Prostate gland (tissue), 2 donors: ENCODE measurements around the gene THEM5. TPM values are rescaled to one million over a fixed set of nuclear protein-coding genes. Genes with fewer than 3 reads are reported as not detected.

ENCODE experiments used
- DNase-seq: peaks from one replicate; pipeline ENCODE4 v3.0.0-alpha.2; 2019; ENCODE audit warnings: low spot score
- H3K27ac ChIP-seq, 2 donors: fragments of 200-600 bp; sonication (generic); 2 replicates each; pipeline ENCODE4 v1.5.1; 2017 to 2019
- H3K27me3 ChIP-seq: fragments of 200-600 bp; sonication (generic); replicated peaks from 2 replicates; pipeline ENCODE4 v1.5.1; 2019; ENCODE audit not compliant: insufficient read depth
- H3K36me3 ChIP-seq, 2 donors: fragments of 200-600 bp; sonication (generic); 1 replicate in 1 of 2; 2 replicates in 1 of 2; pipeline versions ENCODE4 v1.5.1 to v1.8.1; 2017 to 2019
- H3K4me1 ChIP-seq: fragments of 200-600 bp; sonication (generic); replicated peaks from 2 replicates; pipeline ENCODE4 v1.5.1; 2019
- H3K4me3 ChIP-seq, 2 donors: fragments of 200-600 bp; sonication (generic); 2 replicates each; pipeline ENCODE4 v1.5.1; 2017 to 2019
- H3K9me3 ChIP-seq: fragments of 200-600 bp; sonication (generic); 2 replicates; pipeline ENCODE4 v1.5.1; 2017
- POLR2A ChIP-seq: fragments of 450-650 bp; IDR thresholded peaks from one replicate; pipeline ENCODE4 v1.6.1; 2016; ENCODE audit warnings: antibody characterized with exemption, mild to moderate bottlenecking
- POLR2AphosphoS5 ChIP-seq: sonication (generic); formaldehyde crosslinking; IDR thresholded peaks from one replicate; pipeline ENCODE4 v1.6.1; 2017; ENCODE audit warnings: antibody characterized with exemption
- WGBS: methylation state at CpG from one replicate; pipeline ENCODE4 v1.1.5; 2018; 5-methylcytosine and 5-hydroxymethylcytosine counted together
- intact Hi-C: fragments of 100-400 bp; cut with DNase I; formaldehyde crosslinking; loops from one replicate; pipeline ENCODE4 v1.14.2; 2022
- total RNA-seq, 2 donors: library from RNA; depleted of rRNA; stranded (reverse); fragments of >200 nt; gene quantifications; one replicate each; pipeline ENCODE4 v1.1.0, GENCODE V29; 2016
- TF ChIP-seq, protein P1 (sequence below), 4 experiments: fragments of 200-600 bp in 2 of 4; fragments of 450-650 bp in 2 of 4; sonication (generic) in 2 of 4; IDR thresholded peaks; 1 replicate in 3 of 4; 2 replicates in 1 of 4; pipeline ENCODE4 v1.5.1; 2016 to 2019; ENCODE audit warnings: antibody characterized with exemption in 4 of 4, mild to moderate bottlenecking in 2 of 4, moderate library complexity in 2 of 4

Gene THEM5
- total RNA-seq, 2 donors from 2014 or later: not detected

- intact Hi-C loops: no loop called here
- H3K27me3 ChIP-seq: no peaks in the 10 kb centered on the region
- no peak for DNase-seq
- H3K4me1 ChIP-seq: peaks cover 11% of the 10 kb centered on the region
- TF ChIP-seq, protein P1, sequence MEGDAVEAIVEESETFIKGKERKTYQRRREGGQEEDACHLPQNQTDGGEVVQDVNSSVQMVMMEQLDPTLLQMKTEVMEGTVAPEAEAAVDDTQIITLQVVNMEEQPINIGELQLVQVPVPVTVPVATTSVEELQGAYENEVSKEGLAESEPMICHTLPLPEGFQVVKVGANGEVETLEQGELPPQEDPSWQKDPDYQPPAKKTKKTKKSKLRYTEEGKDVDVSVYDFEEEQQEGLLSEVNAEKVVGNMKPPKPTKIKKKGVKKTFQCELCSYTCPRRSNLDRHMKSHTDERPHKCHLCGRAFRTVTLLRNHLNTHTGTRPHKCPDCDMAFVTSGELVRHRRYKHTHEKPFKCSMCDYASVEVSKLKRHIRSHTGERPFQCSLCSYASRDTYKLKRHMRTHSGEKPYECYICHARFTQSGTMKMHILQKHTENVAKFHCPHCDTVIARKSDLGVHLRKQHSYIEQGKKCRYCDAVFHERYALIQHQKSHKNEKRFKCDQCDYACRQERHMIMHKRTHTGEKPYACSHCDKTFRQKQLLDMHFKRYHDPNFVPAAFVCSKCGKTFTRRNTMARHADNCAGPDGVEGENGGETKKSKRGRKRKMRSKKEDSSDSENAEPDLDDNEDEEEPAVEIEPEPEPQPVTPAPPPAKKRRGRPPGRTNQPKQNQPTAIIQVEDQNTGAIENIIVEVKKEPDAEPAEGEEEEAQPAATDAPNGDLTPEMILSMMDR (IDR thresholded peaks at IDR 0.05): no peak
- TF ChIP-seq POLR2A (no peak), POLR2AphosphoS5 (no peak)
- 64% methylated on average over 9 of the region's 9 CpGs for WGBS
- H3K4me3 ChIP-seq: no peak overlapping the region
- no peaks in the 10 kb centered on the region for H3K36me3 ChIP-seq
- no peak overlapping the region for H3K27ac ChIP-seq
- no peaks in the 10 kb centered on the region for H3K9me3 ChIP-seq
Observed at GRCh38 chr1:151825204-151825603, 28.3 kb downstream of the THEM5 start.

DNA sequence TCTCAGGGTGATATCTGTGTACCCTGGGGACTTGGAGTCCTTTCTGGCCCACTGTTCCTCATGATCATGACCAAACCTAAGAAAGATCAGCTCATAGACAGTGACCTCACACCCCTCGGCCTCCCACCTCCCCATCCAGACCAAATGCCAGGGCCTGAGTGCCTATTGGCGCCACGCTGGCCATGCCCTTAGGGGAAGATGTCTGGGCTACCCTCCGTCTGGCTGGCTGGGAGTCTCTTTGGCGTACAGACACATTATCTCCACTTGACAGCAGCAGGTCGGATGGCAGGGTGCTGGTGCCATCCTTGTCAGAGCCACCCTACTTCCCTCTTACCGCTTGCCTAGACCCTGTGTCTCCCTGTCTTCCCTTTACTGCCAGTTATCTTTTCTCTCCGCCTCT, 30.3 kb downstream of the THEM5 start:
- 86% methylated on average over 8 of the region's 8 CpGs for WGBS

DNA sequence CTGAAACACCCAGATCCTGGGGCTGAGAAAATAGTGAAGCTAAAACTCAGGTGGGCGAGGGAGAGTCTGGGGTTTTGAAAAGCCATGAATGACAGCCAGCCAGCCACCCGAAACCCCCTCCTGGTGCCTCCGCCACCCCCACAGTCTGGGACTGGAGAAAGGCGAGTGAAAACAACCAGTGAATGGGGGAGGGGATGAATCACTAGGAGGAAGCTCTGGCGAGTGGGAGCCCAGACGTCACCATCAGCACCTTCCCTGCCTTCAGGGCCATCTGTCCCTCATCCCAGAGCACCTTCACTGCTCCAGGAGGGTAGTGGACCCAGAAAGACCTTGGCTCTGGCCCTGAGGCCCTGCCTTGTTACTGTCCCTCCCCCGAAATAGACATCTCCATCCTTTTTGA, 31.1 kb downstream of the THEM5 start:
- Histone ChIP-seq H3K4me3 (no peak overlapping the region), H3K4me1 (no peaks in the 10 kb centered on the region), H3K27me3 (no peaks in the 10 kb centered on the region), H3K36me3 (no peaks in the 10 kb centered on the region), H3K27ac (no peak overlapping the region), H3K9me3 (no peaks in the 10 kb centered on the region)
- TF ChIP-seq POLR2A: no peak
- TF ChIP-seq, protein P1 (IDR thresholded peaks at IDR 0.05): no peak
- TF ChIP-seq POLR2AphosphoS5: no peak
- no peak for DNase-seq
- WGBS: 79% methylated on average over 7 of the region's 7 CpGs
- intact Hi-C loops: no loop called here

More for the DNA sequence above, 30.3 kb downstream of the THEM5 start:
- H3K36me3 ChIP-seq: no peaks in the 10 kb centered on the region
- TF ChIP-seq, protein P1 (IDR thresholded peaks at IDR 0.05): no peak
- TF ChIP-seq POLR2AphosphoS5 (no peak), POLR2A (no peak)
- peaks cover 1% of the 10 kb centered on the region for H3K4me1 ChIP-seq
- no peak overlapping the region for H3K27ac ChIP-seq
- DNase-seq: no peak
- H3K4me3 ChIP-seq: no peak overlapping the region
- intact Hi-C loops: no loop called here
- H3K9me3 ChIP-seq: no peaks in the 10 kb centered on the region
- no peaks in the 10 kb centered on the region for H3K27me3 ChIP-seq

GRCh38 chr1:151820940-151821339, 32.6 kb downstream of the THEM5 start:
- Histone ChIP-seq H3K9me3 (no peaks in the 10 kb centered on the region), H3K4me3 (no peak overlapping the region), H3K36me3 (no peaks in the 10 kb centered on the region), H3K27me3 (no peaks in the 10 kb centered on the region), H3K27ac (no peak overlapping the region), H3K4me1 (no peaks in the 10 kb centered on the region)
- 9% methylated on average over 2 of the region's 2 CpGs for WGBS
- DNase-seq: no peak
- intact Hi-C loops: no loop called here
- TF ChIP-seq, protein P1 (IDR thresholded peaks at IDR 0.05): no peak
- TF ChIP-seq POLR2AphosphoS5 (no peak), POLR2A (no peak)

DNA sequence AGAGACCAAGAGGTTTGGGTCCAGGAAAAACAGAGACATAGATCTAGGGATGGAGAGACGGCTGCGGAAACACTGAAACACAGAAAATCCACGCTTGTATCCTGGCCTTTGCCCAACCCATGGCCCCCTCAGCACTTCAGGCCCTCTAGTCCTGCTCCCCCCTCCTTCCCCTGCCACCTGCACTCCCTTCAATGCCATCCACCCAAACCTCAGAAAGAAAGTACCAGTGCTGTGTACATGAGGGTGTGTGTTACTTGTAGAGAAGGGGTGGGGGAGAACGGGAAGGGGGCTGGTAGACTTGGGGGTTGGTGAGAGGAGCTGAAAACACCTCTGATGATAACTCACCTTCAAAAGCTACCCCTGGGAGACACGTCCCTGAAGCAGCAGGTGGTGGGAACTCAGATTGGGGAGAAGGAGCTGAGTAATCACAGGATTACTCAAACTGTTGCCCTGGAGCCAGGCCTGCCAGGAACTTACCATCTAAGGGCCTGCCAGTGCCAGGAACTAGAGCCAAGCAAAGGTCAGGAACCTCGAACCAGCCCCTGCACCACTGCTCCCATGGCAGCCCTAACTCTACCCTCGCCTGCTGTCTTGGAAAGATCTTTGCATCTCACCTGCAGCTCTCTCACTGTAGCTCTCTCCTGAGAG, 33.4 kb downstream of the THEM5 start:
- WGBS: 83% methylated on average over 7 of the region's 7 CpGs
- H3K36me3 ChIP-seq: no peaks in the 10 kb centered on the region
- H3K27me3 ChIP-seq: no peaks in the 10 kb centered on the region
- TF ChIP-seq POLR2A: no peak
- TF ChIP-seq, protein P1 (IDR thresholded peaks at IDR 0.05): no peak
- no peak for TF ChIP-seq POLR2AphosphoS5
- intact Hi-C loops: no loop called here
- no peaks in the 10 kb centered on the region for H3K4me1 ChIP-seq
- no peaks in the 10 kb centered on the region for H3K9me3 ChIP-seq
- H3K4me3 ChIP-seq: no peak overlapping the region
- H3K27ac ChIP-seq: no peak overlapping the region
- no peak for DNase-seq
